Small intestine (tissue), 7 donors: Measurements from ENCODE around the gene CTNND2. TPM values are rescaled to one million over a fixed set of nuclear protein-coding genes. Genes with fewer than 3 reads are reported as not detected.

Experiments used
- DNase-seq, 2 donors: peaks; one replicate each; pipeline versions ENCODE4 v3.0.0 to v3.0.0-alpha.2; 2013
- FAIRE-seq: peaks from 2 replicates; lab custom pipeline; 2012; peaks lifted over from hg19 to GRCh38; lab: Jason Lieb, UNC
- H3K27ac ChIP-seq, 3 donors: one replicate each; pipeline ENCODE4 v1.5.1; 2013; ENCODE audit warnings: low read length in 2 of 3, mild to moderate bottlenecking in 2 of 3, control low read depth in 1 of 3, inconsistent platforms in 1 of 3, low read depth in 1 of 3, moderate library complexity in 1 of 3
- H3K27me3 ChIP-seq, 3 donors: one replicate each; pipeline ENCODE4 v1.6.1; 2013; ENCODE audit warnings: low read length in 3 of 3, inconsistent platforms in 1 of 3; ENCODE audit not compliant: control insufficient read depth in 3 of 3, insufficient read depth in 3 of 3
- H3K36me3 ChIP-seq, 3 donors: one replicate each; pipeline ENCODE4 v1.6.1; 2013; ENCODE audit warnings: low read length in 3 of 3, inconsistent platforms in 1 of 3, low read depth in 1 of 3, mild to moderate bottlenecking in 1 of 3, moderate library complexity in 1 of 3; ENCODE audit not compliant: control insufficient read depth in 3 of 3, insufficient read depth in 2 of 3
- H3K4me1 ChIP-seq, 3 donors: one replicate each; pipeline ENCODE4 v1.6.1; 2013; ENCODE audit warnings: low read length in 2 of 3, inconsistent platforms in 1 of 3, low read depth in 1 of 3, mild to moderate bottlenecking in 1 of 3, moderate library complexity in 1 of 3; ENCODE audit not compliant: control insufficient read depth in 3 of 3, insufficient read depth in 2 of 3
- H3K4me3 ChIP-seq, 3 donors: one replicate each; pipeline ENCODE4 v1.5.1; 2013; ENCODE audit warnings: low read length in 3 of 3, control low read depth in 1 of 3, inconsistent platforms in 1 of 3, low read depth in 1 of 3, mild to moderate bottlenecking in 1 of 3, moderate library complexity in 1 of 3
- H3K9me3 ChIP-seq, 2 donors: one replicate each; pipeline ENCODE4 v1.6.1; 2013; ENCODE audit warnings: low read depth in 1 of 2, low read length in 1 of 2; ENCODE audit not compliant: control insufficient read depth in 2 of 2, insufficient read depth in 1 of 2
- WGBS, 3 donors: extraction: QIAGEN DNeasy Blood & Tissue Kit; methylation state at CpG; one replicate each; pipeline ENCODE4 v1.1.7; 2013; 5-methylcytosine and 5-hydroxymethylcytosine counted together
- polyA plus RNA-seq, 4 donors: library from polyadenylated mRNA; stranded (reverse) in 3 of 4; unstranded in 1 of 4; fragments of 200-250 nt in 3 of 4; fragments of 120-200 nt in 1 of 4; gene quantifications; one replicate each; pipeline versions ENCODE4 v1.2.1 to v1.2.3, GENCODE V29; 2013
- donor health status: healthy with polysubstance abuse.
- donor health status: control.
- donor health status: control.
- donor health status: Bipolar disorder and iron deficiency.
- donor health status: healthy.

Gene CTNND2
- polyA plus RNA-seq, 4 donors = 1.1 to 3.0 TPM; not detected in 2

DNA sequence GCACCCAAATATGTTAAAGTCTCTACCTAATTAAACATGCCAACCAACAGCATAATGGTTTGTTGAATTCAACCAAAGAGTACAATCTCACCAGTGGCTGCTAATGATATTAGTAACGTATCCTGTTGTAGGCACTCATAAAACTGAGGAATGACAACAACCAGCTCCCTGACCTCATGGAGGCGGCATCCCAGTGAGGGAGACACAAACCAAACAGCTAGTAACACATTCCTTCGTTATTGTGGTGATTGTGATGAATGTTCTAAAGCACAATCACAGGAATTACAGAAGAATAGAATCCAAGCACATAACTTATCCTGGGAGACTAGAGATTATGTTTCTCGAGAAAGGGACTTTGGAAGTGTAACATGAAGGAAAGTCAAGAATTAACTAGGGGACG lies 224.6 kb downstream of the CTNND2 start:
- Histone ChIP-seq H3K36me3 (no peaks in the 10 kb centered on the region), H3K4me3 (no peak overlapping the region), H3K4me1 (no peaks in the 10 kb centered on the region), H3K27me3 (no peaks in the 10 kb centered on the region), H3K27ac (no peak overlapping the region), H3K9me3 (no peaks in the 10 kb centered on the region)
- no peak for DNase-seq
- FAIRE-seq = no peak
- 59 to 71% (median 68%) methylated on average over 5 of the region's 5 CpGs for WGBS, 3 donors

DNA sequence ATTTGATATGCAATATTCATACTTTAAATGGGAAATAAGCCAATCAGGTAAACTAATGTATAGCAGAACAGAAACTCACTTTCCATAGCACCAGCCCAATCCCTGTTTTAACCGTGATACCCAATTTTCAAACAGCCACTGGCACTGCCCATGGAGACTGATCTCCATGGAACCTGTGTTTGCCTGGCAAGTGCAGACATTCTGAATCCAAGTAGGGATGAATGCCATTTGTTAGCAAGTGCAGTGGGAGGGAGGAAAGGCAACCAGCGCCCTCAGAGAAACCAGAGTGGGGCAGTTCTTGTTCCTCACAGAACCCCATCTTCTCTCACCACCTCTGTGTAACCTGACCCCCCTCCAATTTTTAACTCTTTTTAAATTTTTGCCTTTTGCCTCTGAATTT lies 229.1 kb downstream of the CTNND2 start:
- H3K27me3 ChIP-seq = no peaks in the 10 kb centered on the region
- H3K36me3 ChIP-seq = no peaks in the 10 kb centered on the region
- 78 to 90% (median 82%) methylated on average over 2 of the region's 2 CpGs for WGBS, 3 donors
- no peak overlapping the region for H3K27ac ChIP-seq
- DNase-seq = no peak
- no peaks in the 10 kb centered on the region for H3K4me1 ChIP-seq
- no peaks in the 10 kb centered on the region for H3K9me3 ChIP-seq
- no peak overlapping the region for H3K4me3 ChIP-seq
- no peak for FAIRE-seq

DNA sequence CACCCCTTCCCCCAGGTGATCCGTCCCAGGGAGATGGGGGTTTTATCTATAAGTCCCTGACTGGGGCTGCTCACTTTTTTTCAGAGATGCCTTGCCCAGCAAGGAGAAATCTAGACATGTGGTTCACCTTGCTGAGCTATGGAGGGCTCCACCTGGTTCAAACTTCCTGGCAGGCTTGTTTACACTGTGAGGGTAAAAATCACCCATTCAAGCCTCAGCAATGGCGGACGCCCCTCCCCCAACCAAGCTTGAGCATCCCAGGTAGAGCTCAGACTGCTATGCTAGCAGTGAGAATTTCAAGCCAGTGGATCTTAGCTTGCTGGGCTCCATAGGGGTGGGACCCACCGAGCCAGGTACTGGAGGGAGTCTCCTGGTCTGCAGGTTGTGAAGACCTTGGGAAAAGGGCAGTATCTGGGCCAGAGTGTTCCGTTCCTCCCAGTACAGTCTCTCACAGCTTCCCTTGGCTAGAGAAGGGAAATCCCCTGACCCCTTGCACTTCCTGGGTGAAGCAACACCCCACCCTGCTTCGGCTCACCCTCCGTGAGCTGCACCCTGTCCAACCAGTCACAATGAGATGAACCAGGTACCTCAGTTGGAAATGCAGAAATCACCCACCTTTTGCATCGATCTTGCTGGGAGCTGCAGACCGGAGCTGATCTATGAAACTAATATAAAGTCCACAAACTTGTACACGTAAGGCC lies 231.7 kb downstream of the CTNND2 start:
- Histone ChIP-seq H3K4me3 (no peak overlapping the region), H3K36me3 (no peaks in the 10 kb centered on the region), H3K4me1 (no peaks in the 10 kb centered on the region), H3K27ac (no peak overlapping the region), H3K27me3 (no peaks in the 10 kb centered on the region), H3K9me3 (no peaks in the 10 kb centered on the region)
- DNase-seq (no peak), FAIRE-seq (no peak)
- 69 to 80% (median 72%) methylated on average over 10 of the region's 10 CpGs for WGBS, 3 donors

DNA sequence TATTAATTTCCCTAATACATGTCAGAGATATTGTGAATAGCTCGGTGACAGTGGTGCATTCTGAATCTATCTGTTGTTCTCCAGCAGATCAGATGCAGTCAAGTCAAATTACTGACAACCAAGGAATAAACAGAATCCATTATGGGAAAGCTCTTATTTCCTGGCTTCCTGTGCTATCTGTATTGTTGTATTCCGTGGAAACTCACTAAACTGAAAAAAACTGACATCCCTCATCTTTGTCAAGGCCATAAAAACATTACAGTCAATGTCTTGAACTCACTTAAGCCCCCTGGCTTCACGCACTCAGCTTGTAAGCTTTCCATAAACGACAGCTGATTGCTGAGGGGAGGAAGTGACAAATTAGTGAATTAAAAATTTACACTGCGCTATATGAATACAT lies 245.9 kb downstream of the CTNND2 start:
- H3K36me3 ChIP-seq = no peaks in the 10 kb centered on the region
- H3K4me1 ChIP-seq = no peaks in the 10 kb centered on the region
- H3K9me3 ChIP-seq = no peaks in the 10 kb centered on the region
- FAIRE-seq = no peak
- WGBS, 3 donors = 48 to 55% (median 53%) methylated on average over 5 of the region's 5 CpGs
- DNase-seq = no peak
- H3K4me3 ChIP-seq = no peak overlapping the region
- no peaks in the 10 kb centered on the region for H3K27me3 ChIP-seq
- H3K27ac ChIP-seq = no peak overlapping the region

DNA sequence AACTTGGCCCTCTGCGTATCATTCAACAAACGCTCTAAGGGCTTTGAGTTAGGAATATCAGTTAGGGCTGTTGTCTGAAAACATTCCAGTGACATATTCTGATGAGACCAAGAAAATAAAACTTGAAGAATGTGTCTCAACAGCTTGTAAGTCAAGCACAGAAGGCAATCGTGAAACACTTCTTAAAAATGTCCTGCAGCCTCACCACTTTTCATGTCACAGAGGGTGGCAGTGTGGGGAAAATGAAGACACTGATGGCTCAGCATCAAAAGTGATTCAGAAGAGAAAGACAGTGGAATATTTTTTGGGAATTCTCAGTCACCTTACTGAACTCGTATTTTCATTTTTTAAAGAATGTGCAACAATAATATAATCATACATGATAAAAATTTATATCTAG lies 247.3 kb downstream of the CTNND2 start:
- DNase-seq (no peak), FAIRE-seq (no peak)
- Histone ChIP-seq H3K36me3 (no peaks in the 10 kb centered on the region), H3K4me3 (no peak overlapping the region), H3K27ac (no peak overlapping the region), H3K9me3 (no peaks in the 10 kb centered on the region), H3K4me1 (no peaks in the 10 kb centered on the region), H3K27me3 (no peaks in the 10 kb centered on the region)
- 80 to 84% (median 81%) methylated on average over 4 of the region's 4 CpGs for WGBS, 3 donors

DNA sequence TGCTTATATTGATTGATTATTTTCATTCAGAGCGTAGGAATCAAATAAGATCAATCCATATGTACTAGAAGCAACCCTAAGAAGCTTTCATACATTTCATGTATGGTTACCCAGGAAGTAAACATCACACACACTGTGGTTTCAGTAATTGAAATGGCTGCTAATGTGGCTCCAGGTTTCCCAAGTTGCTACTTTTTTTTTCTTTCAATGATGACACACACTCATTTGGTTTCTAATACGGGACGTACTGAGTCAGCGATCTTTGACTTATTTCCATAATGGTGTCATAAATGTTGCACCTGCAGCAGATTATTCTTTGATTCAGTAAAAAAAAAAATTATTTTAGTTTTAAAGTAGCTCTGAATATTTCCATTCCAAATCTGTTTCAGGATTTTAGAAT lies 248.6 kb downstream of the CTNND2 start:
- FAIRE-seq (no peak), DNase-seq (no peak)
- 48 to 84% (median 72%) methylated on average over 4 of the region's 4 CpGs for WGBS, 3 donors
- no peaks in the 10 kb centered on the region for H3K36me3 ChIP-seq
- no peak overlapping the region for H3K27ac ChIP-seq
- H3K9me3 ChIP-seq = peaks cover 0 to 6% of the 10 kb centered on the region in 2 donors
- H3K27me3 ChIP-seq = no peaks in the 10 kb centered on the region
- H3K4me3 ChIP-seq = no peak overlapping the region
- no peaks in the 10 kb centered on the region for H3K4me1 ChIP-seq

DNA sequence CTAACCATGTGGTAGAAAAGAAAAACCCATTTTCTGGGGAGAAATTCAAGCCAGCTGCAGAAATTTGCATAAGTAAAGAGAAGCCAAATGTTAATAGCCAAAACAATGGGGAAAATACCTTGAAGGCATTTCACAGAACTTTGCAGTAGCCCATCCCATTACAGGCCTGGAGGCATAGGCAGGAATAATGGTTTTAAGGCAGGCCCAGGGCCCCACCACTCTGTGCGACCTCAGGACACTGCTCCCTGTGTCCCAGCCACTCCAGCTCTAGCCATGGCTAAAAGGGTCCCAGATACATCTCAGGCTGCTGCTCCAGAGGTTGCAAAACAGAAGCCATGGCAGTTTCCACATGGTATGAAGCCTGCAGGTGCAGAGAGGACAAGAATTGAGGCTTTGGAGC lies 253.3 kb downstream of the CTNND2 start:
- H3K4me3 ChIP-seq = no peak overlapping the region
- DNase-seq (no peak), FAIRE-seq (no peak)
- 58 to 82% (median 69%) methylated on average over 1 of the region's 1 CpG for WGBS, 3 donors
- H3K27ac ChIP-seq = no peak overlapping the region
- peaks cover 0 to 6% of the 10 kb centered on the region in 2 donors for H3K9me3 ChIP-seq
- no peaks in the 10 kb centered on the region for H3K27me3 ChIP-seq
- H3K36me3 ChIP-seq = no peaks in the 10 kb centered on the region
- no peaks in the 10 kb centered on the region for H3K4me1 ChIP-seq

DNA sequence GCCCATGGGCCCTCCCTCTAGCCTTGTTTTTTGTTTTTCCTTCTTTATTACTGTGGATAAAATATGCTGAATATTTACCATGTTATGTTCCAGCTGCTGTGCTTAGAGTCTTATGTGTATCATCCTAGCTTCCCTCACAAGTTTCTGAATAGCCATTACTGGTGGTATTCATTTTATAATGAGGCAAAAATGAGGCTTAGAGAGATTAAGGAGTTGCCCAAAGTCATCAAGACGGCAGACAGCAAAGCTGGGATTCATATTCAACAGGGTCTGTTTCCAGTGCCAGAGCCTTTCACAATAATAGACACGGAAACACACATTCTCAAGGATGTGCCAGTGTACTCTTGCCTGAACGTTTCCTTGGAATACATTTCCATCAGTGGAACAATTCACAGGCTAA lies 258.1 kb downstream of the CTNND2 start:
- no peak overlapping the region for H3K4me3 ChIP-seq
- WGBS, 3 donors = 55 to 65% (median 62%) methylated on average over 3 of the region's 3 CpGs
- peaks cover 2% of the 10 kb centered on the region in 2 donors for H3K9me3 ChIP-seq
- H3K27ac ChIP-seq = no peak overlapping the region
- FAIRE-seq (no peak), DNase-seq (no peak)
- H3K4me1 ChIP-seq = no peaks in the 10 kb centered on the region
- no peaks in the 10 kb centered on the region for H3K36me3 ChIP-seq
- H3K27me3 ChIP-seq = no peaks in the 10 kb centered on the region

DNA sequence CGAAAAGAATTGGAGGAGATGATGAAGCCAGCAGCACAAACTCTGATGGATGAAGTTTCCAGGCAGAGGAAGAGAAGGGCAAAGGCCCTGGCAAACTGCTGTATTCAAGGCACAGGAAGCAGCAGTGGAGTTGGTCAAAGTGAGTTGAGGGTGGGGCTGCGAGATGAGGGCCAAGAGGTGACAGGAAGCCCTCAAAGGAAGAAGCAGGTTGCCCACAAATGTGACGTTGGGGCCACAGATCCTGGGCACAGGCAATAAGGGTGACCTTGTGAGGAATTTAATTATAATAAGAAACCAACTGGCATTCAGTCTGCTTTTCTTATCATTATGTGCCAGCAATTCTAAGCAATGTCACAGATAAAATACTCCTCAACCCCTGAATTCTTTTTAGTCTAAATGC lies 261.8 kb downstream of the CTNND2 start:
- no peak for FAIRE-seq
- Histone ChIP-seq H3K36me3 (no peaks in the 10 kb centered on the region), H3K27ac (no peak overlapping the region), H3K4me3 (no peak overlapping the region), H3K27me3 (no peaks in the 10 kb centered on the region), H3K4me1 (no peaks in the 10 kb centered on the region), H3K9me3 (peaks cover 0 to 3% of the 10 kb centered on the region in 2 donors)
- DNase-seq = no peak
- 55 to 68% (median 57%) methylated on average over 3 of the region's 3 CpGs for WGBS, 3 donors
